ENCODE data around the gene DSTN.

DSTN gene

GRCh38 chr20:17625246-17626051 lies 55.6 kb downstream of the DSTN start:
- DNase-seq: no peak

- no peak for DNase-seq
Measured at GRCh38 chr20:17626217-17627007, 56.5 kb downstream of the DSTN start.

- DNase-seq: no peak
Measured at GRCh38 chr20:17627101-17627955, 57.5 kb downstream of the DSTN start.

GRCh38 chr20:17628101-17628841 lies 58.4 kb downstream of the DSTN start:
- DNase-seq: no peak

GRCh38 chr20:17629025-17629424 lies 59.1 kb downstream of the DSTN start:
- DNase-seq: no peak

- no peak for DNase-seq
Measured at GRCh38 chr20:17629678-17630089, 59.8 kb downstream of the DSTN start.

GRCh38 chr20:17630151-17630805 lies 60.4 kb downstream of the DSTN start:
- DNase-seq: no peak

- DNase-seq: no peak
Measured at GRCh38 chr20:17630806-17631195, 60.9 kb downstream of the DSTN start.

GRCh38 chr20:17631576-17632319 lies 61.9 kb downstream of the DSTN start:
- no peak for DNase-seq

GRCh38 chr20:17633221-17633849 lies 63.5 kb downstream of the DSTN start:
- no peak for DNase-seq

- no peak for DNase-seq
Measured at GRCh38 chr20:17633850-17634500, 64.1 kb downstream of the DSTN start.

- DNase-seq: no peak
Measured at GRCh38 chr20:17634661-17635331, 64.9 kb downstream of the DSTN start.

- no peak for DNase-seq
Measured at GRCh38 chr20:17635332-17636244, 65.7 kb downstream of the DSTN start.

- DNase-seq: no peak
Measured at GRCh38 chr20:17636523-17637412, 66.9 kb downstream of the DSTN start.

GRCh38 chr20:17637413-17637780 lies 67.5 kb downstream of the DSTN start:
- DNase-seq: no peak

GRCh38 chr20:17637985-17638640 lies 68.2 kb downstream of the DSTN start:
- DNase-seq: no peak

All from activated T-cell treated with anti-CD3 and anti-CD28 coated beads, Interleukin-2, amount 50 U/mL, for 1 hour (primary cell).